GM11168 (cell line): ENCODE data around the gene STOM.

Source experiments
- in situ Hi-C: fragments of 300-500 bp; cut with MboI; formaldehyde crosslinking; loops from one replicate; pipeline ENCODE4 v1.12.0; 2022; ENCODE audit warnings: low sequenced_read_pairs; ENCODE audit not compliant: unreplicated experiment

Gene STOM

GRCh38 chr9:121372239-121373010 lies 2.4 kb upstream of the STOM start:
- in situ Hi-C loops = no loop called here

DNA sequence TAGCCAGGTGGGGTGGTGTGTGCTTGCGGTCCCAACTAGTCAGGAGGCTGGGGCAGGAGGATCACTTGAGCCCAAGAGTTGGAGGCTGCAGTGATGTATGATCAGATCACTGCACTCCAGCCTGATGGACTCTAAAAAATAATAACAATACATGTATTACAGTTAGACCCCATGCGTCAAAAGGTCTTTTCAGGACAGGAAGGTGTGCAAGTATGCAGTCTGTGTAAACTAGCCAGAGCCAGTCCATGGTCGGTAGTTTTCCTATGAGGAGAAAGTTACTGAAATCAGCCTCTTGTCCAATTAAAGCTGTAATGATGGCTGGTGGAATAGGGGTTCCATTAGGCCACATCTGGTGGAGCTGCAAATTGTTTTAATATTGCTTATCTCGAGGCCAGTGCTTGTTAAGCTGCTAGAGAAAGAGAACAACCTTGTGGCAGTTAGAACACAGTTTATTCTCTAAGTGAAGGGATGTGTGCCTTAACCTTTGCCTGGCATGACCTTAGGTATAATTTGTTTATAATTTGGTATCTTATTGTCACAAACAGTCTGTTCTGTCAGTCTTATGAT lies 1.5 kb upstream of the STOM start:
- in situ Hi-C loops = no loop called here

DNA sequence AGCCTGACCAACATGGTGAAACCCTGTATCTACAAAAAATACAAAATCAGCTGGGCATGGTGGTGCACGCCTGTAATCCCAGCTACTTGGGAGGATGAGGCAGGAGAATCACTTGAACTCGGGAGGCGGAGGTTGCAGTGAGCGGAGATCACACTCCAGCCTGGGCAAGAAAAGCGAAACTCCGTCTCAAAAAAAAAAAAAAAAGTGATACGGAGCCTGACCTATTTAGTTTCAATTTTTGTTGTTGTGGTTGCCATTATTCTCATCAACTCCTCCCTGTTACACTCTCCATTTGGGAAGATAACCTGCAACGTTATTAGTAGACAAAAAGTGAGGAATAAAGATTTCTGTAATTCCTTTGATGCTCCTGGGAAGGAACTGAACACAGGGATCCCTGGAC lies 1.3 kb downstream of the STOM start:
- in situ Hi-C loops = no loop called here

- in situ Hi-C loops = no loop called here
Measured at GRCh38 chr9:121368138-121368522, 1.9 kb downstream of the STOM start.

GRCh38 chr9:121367306-121368137 lies 2.5 kb downstream of the STOM start:
- in situ Hi-C loops = no loop called here

DNA sequence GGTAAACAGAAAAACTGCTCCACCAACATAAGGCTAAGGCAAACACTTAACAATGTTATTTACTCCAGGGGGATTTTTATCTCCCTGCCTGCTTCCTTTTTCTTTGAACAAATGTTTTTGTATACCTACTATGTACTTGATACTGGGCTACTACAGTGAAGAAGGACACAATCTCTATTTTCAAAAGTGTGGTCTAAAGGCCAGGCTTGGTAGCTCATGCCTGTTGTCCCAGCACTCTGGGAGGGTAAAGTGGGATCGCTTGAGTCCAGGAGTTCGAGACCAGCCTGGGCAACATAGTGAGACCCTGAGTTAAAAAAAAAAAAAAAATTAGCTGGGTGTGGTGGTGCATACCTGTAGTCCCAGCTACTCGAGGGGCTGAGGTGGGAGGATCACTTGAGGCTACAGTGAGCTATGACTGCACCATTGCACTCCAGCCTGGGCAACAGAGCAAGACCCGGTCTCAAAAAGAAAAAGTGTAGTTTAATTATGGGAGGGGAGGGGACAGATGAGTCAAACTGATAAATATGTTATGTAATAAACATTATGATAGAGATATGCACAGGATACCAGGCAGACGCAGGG lies 3.3 kb downstream of the STOM start:
- in situ Hi-C loops = no loop called here

- in situ Hi-C loops = no loop called here
Measured at GRCh38 chr9:121365564-121365963, 4.5 kb downstream of the STOM start.

- in situ Hi-C loops = no loop called here
Measured at GRCh38 chr9:121364886-121365285, 5.2 kb downstream of the STOM start.

- in situ Hi-C loops = no loop called here
Measured at GRCh38 chr9:121364077-121364476, 6.0 kb downstream of the STOM start.

- in situ Hi-C loops = no loop called here
Measured at GRCh38 chr9:121363622-121363961, 6.5 kb downstream of the STOM start.

- in situ Hi-C loops = no loop called here
Measured at GRCh38 chr9:121362813-121363621, 7.0 kb downstream of the STOM start.

GRCh38 chr9:121360601-121361374 lies 9.3 kb downstream of the STOM start:
- in situ Hi-C loops = no loop called here

DNA sequence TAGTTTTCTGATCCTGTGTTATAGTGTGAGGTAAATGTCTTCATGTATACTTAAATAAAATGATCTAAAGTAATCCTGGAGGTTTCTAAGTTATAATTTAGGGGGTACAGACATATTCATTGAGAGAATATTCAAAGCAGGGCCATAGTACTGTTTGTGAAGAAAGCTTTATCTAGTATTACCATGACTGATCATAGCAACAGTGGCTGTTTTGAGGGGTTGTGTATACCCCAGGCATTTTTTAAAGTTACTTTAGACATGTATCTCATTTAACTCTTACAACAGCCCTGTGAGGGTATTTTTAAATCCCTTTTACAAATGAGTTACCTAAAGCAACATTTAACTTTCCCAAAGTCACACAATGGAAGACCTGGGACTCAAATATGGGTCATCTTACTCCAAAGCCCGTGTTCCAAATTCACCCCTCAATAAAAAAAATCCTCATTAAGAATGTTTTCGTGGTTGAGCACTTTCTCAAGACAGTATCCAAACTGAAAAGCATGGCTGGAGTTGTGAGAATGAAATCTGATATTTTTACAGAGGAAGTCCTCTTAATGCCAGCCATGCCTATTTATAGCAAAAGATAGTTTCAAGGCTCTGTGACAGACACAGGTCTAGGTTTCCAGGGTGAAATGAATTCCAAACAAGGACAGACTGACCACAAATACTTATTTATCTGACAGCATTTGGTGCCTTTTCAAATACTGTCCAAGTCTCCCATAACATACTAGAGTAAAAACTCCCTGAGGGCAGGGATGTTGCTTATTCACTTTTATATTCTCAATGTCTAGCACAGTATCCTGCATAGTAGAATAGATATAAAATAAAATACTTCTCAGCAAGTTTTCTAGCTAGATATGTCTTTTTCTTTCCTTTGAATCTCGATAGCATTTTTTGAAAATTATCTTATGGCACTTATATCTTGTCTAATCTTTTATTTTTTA lies 10.4 kb downstream of the STOM start:
- in situ Hi-C loops = no loop called here

- in situ Hi-C loops = no loop called here
Measured at GRCh38 chr9:121358751-121359150, 11.3 kb downstream of the STOM start.

- in situ Hi-C loops = no loop called here
Measured at GRCh38 chr9:121357011-121357410, 13.0 kb downstream of the STOM start.

GRCh38 chr9:121354762-121355161 lies 15.3 kb downstream of the STOM start:
- in situ Hi-C loops = no loop called here

- in situ Hi-C loops = no loop called here
Measured at GRCh38 chr9:121354141-121354540, 15.9 kb downstream of the STOM start.

DNA sequence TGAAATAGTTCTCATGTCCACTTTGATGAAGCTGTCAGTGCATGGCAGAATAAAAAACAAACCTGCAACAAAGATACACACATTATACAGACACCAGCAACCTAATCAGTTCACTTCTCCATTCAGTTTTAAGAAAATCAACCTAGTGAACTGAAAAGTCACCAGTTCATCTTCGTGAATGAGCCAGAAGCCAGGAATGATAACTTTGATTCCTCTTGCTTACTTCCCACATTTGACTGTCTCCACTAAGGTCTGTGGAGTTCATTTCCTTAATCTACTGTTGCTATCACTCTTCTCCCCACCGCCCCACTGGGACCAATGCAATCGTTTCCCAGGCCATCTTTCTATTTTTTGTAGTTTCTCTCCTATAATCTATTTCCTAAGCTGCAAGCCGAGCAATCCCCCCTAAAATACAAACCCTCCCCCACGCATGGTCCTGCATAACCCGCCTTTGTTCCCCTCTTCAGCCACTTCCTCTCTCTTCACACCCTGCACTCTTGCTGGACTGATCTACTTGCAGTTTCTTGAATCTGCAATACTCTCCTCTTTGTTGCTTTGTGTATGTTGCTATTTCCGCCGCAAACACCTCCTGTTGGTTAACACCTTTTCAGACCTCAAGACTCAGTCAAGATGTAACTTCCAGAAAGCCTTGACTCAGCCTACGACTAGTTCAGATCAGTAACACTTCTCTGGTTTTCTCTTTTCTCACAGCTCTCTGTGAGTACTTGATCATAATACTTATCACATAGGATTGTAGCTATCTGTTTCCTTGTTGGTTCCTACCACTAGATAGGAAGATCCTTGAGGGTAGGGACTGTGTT lies 16.6 kb downstream of the STOM start:
- in situ Hi-C loops = no loop called here
